Activated T-cell treated with anti-CD3 and anti-CD28 coated beads, Interleukin-2, amount 50 U/mL, for 4 hours (primary cell): ENCODE results near the gene UBR4. TPM values are rescaled to one million over a fixed set of nuclear protein-coding genes. Genes with fewer than 3 reads are reported as not detected.

Experiments
- ATAC-seq, 2 donors: fragments of 200-7000 bp; cut with Tn5 transposase; one replicate each; pipeline ENCODE4 v1.10.0; 2021
- DNase-seq: peaks from one replicate; pipeline ENCODE4 v3.0.0-alpha.2; 2020
- H3K27me3 Mint-ChIP-seq: one replicate; pipeline ENCODE4 v1.8.0; 2021; ENCODE audit warnings: low read depth, mixed read lengths
- H3K36me3 Mint-ChIP-seq: one replicate; pipeline ENCODE4 v1.8.0; 2022; ENCODE audit warnings: mixed read lengths; ENCODE audit not compliant: insufficient read depth
- H3K4me1 Mint-ChIP-seq: one replicate; pipeline ENCODE4 v1.8.0; 2021; ENCODE audit warnings: low read depth, mixed read lengths
- H3K4me3 Mint-ChIP-seq: one replicate; pipeline ENCODE4 v1.8.0; 2021; ENCODE audit warnings: mild to moderate bottlenecking, moderate library complexity, mixed read lengths
- H3K9me3 Mint-ChIP-seq: one replicate; pipeline ENCODE4 v1.8.0; 2021; ENCODE audit warnings: mixed read lengths
- total RNA-seq, 3 donors: library from RNA; stranded (reverse); gene quantifications; one replicate each; pipeline ENCODE4 v1.2.1, GENCODE V29; 2021

The UBR4 gene
- total RNA-seq, 3 donors from 2014 or later, result 102 to 123 (median 108) TPM

DNA sequence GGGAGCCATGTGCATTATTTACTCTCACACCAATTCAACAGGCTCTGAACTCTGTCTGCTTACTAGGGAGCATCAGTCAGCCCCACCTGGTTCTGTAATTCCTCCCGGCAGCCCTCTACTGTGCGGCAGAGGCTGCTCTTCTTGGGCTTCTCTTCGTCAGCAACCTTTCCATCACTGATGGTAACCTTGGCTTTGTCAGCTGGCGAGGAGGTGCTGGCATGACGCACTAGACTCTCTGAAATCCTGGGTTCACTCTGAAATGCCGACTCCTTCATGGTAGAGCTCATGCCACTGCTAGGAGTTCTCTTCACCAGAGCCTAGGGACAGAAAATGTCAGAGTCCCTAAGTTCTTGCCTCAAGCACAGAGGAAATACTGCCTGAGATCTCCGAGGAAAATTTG is 49.2 kb downstream of the UBR4 start:
- Mint-ChIP-seq H3K27me3 (no peaks in the 10 kb centered on the region), H3K36me3 (peaks cover 73% of the 10 kb centered on the region), H3K9me3 (no peaks in the 10 kb centered on the region), H3K4me3 (no peak overlapping the region), H3K4me1 (peaks cover 2% of the 10 kb centered on the region)
- no peak for ATAC-seq
- no peak for DNase-seq

DNA sequence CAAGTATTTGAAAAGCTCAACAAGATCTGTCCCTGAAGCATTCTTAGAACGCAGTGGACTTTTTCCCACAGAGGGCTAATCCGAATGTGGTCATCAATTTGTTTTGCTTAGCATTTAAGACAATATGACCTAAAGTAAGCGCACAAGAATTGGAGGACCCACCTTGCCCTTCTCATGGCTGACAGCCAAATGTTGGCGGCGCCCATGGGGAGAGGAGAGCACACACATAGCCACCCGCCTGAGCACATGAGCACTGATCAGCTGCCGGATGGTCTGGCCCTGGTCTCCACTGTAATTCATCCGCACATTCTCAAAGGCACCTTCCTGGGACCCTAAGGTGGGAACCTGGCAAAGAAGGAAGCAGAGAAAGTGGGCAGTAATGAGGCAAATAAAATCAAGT is 52.4 kb downstream of the UBR4 start:
- H3K4me1 Mint-ChIP-seq, result peaks cover 2% of the 10 kb centered on the region
- DNase-seq (no peak), ATAC-seq (no peak)
- H3K27me3 Mint-ChIP-seq, result no peaks in the 10 kb centered on the region
- H3K9me3 Mint-ChIP-seq, result no peaks in the 10 kb centered on the region
- H3K4me3 Mint-ChIP-seq, result no peak overlapping the region
- H3K36me3 Mint-ChIP-seq, result peaks cover 66% of the 10 kb centered on the region

DNA sequence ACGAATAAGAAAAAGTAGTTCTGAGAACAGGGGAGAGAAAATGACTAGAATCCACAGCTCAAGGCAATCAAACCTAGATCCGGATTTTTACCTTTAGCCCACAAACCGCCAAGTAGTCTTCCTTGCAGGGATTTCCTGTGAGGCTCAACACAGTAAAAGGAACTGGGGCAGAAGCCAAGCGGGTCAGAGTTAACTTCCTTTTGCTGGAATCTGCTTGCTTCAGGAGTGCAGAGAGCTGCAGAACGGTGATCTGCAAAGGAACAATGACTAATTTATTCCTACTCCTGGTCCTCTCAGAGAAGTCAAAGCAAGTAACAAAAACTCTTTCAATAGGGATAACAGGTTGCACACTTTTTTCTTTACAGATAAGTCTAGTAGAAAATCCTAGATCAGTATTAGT is 53.4 kb downstream of the UBR4 start:
- DNase-seq (no peak), ATAC-seq (no peak)
- Mint-ChIP-seq H3K9me3 (no peaks in the 10 kb centered on the region), H3K4me1 (peaks cover 2% of the 10 kb centered on the region), H3K27me3 (no peaks in the 10 kb centered on the region), H3K36me3 (peaks cover 66% of the 10 kb centered on the region), H3K4me3 (no peak overlapping the region)

DNA sequence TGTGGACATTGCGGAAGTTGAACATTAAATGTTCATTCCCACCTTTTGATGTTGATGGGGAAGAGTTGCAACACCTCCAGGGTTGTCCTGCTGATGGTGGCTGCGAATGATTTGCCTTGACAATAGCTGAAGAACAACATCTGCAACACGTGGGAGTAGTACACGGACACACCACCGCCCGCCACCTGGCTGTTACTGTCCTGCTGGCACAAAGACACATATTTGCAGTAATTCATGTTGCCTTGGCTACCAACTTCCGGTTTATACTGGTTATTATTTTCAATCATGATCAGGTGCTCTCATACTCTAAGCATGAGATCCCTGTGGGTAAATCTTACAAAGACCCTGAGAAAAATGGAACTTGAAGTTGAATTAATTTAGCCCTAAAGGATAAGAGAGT is 55.2 kb downstream of the UBR4 start:
- Mint-ChIP-seq H3K4me3 (no peak overlapping the region), H3K4me1 (peaks cover 2% of the 10 kb centered on the region), H3K27me3 (no peaks in the 10 kb centered on the region), H3K36me3 (peaks cover 63% of the 10 kb centered on the region), H3K9me3 (no peaks in the 10 kb centered on the region)
- no peak for DNase-seq
- ATAC-seq, result no peak

DNA sequence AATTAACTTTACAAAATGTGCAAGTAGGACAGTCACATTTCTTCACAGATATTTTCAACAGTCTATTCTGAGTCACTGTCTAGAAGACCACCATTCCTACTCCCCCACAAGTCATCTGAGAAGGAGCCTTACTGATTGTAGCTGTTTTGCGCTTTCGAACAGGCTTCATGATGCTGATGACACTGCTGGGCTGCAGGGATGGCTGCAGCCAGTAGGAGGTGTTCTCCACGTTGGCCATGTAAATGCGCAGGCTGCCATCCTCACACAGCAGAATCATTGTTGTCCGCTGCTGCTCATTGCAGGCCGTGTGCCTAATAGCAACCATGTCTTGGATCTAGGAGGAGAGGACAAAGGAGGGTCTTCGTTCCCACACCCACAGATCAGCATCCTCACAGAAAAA is 56.9 kb downstream of the UBR4 start:
- peaks cover 2% of the 10 kb centered on the region for H3K4me1 Mint-ChIP-seq
- no peaks in the 10 kb centered on the region for H3K27me3 Mint-ChIP-seq
- no peak for ATAC-seq
- H3K4me3 Mint-ChIP-seq, result no peak overlapping the region
- no peaks in the 10 kb centered on the region for H3K9me3 Mint-ChIP-seq
- DNase-seq, result no peak
- H3K36me3 Mint-ChIP-seq, result peaks cover 69% of the 10 kb centered on the region

DNA sequence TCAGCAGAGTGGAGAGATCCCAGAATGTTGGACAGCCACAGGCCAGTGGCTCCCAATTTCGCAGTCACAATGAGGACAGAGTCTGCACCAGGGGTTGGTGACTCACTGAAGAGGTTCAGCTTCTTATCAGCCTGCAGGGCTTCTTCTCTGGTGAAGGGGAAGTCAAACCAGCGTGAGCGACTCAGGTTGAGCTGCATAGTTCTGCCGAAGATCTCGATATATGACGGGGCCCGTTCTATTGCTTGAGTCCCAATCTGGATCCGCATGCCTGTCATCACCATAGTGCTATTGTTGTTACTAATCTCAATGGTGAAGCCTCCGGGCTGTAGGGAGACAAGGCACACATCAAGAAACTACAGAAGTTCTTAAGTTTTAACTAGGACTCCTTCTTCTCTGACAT is 58.5 kb downstream of the UBR4 start:
- H3K9me3 Mint-ChIP-seq, result no peaks in the 10 kb centered on the region
- peaks cover 72% of the 10 kb centered on the region for H3K36me3 Mint-ChIP-seq
- H3K4me3 Mint-ChIP-seq, result no peak overlapping the region

DNA sequence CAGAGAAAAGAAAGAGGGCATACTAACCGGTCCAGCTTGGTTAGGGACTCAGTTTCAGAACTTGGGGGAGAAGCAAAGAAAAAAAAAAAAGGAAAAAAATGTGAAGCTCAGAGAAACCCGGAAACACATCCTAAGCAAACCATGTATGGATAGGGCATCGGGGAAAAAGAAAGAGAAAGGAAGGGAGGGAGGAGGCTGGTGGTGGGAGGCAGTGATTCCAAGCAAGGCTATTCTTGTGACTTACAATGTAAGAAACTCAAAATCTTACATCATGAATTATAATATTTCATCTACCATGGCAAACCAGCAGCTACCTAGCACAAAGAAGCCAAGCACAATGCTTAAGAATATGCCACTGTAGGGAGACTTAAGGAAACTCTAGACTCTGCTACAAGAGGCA is 60.3 kb downstream of the UBR4 start:
- Mint-ChIP-seq H3K36me3 (peaks cover 77% of the 10 kb centered on the region), H3K4me3 (no peak overlapping the region), H3K9me3 (no peaks in the 10 kb centered on the region), H3K4me1 (no peaks in the 10 kb centered on the region), H3K27me3 (no peaks in the 10 kb centered on the region)
- ATAC-seq, result no peak
- DNase-seq, result no peak

More for the DNA sequence above, 58.5 kb downstream of the UBR4 start:
- H3K27me3 Mint-ChIP-seq, result no peaks in the 10 kb centered on the region
- ATAC-seq (no peak), DNase-seq (no peak)
- peaks cover 2% of the 10 kb centered on the region for H3K4me1 Mint-ChIP-seq

DNA sequence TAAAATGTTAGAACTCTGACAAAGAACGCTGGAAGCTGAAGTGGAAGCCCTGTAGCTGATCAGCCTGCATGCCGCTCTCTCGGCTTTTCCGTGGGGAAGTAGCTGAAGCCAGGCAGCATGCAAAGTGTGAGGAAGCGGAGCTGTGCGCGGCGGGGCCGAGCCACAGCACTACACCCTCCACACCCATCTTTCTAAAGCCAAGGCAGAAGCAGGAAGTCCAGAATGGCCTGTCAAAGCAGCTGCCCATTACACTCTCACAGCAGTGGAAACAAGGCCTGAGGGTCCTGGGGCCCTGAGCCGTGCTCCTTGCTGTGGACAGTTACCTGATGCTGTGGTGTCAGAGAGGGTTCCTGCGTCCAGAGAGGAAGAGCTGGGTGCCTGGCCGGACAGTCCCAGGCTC is 69.6 kb downstream of the UBR4 start:
- Mint-ChIP-seq H3K36me3 (peaks cover 76% of the 10 kb centered on the region), H3K4me3 (no peak overlapping the region), H3K9me3 (no peaks in the 10 kb centered on the region), H3K4me1 (no peaks in the 10 kb centered on the region), H3K27me3 (no peaks in the 10 kb centered on the region)
- DNase-seq, result no peak
- no peak for ATAC-seq

DNA sequence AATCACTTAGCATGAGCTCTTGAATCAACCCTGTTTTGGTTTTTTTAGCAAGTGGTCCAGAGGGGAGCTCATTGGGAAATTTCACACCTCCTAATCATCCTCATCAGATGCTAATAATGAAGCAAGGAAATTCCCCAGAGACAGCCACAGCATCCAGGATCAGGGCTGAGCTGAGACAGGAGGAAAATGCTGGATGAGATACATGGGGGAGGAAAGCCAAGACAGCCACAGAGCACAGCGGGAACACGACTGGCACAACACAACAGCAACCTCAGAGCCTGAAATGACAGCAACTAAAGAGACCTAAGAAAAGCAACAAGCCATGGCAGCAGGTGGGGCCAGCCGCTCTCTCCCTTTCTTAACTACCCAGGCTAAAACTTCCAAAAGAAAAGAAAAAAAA is 70.4 kb downstream of the UBR4 start:
- no peak for DNase-seq
- H3K36me3 Mint-ChIP-seq, result peaks cover 76% of the 10 kb centered on the region

DNA sequence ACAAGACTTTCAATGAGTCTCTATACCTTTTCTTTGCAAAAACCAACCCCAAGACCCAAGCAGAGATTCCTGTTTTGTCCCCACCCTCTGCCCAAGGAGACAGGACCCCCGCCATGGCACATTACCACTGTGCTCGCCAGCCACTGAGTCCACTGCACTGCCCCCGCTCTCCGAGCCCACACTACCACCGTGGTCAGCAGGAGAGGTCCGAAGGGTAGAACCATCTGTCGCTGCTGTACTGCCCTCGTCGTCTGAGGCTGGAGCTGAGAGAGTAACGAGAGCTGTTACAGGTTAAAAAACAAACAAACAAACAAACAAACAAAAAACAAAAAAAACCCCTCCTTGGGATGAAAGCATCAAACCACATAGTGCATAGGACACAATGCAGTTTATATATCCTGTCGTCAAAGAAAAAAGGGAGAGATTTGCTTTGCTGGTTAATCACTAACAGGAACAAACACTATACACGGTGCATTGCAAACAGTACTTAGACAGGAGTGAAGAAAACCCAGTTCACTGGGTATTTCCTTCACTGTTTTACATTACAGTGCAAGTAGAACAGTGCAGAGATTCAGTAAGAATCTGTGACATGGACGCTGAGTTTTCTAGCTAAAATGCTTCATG is 71.0 kb downstream of the UBR4 start:
- H3K9me3 Mint-ChIP-seq, result peaks cover 4% of the 10 kb centered on the region
- no peak overlapping the region for H3K4me3 Mint-ChIP-seq
- DNase-seq, result no peak
- peaks cover 77% of the 10 kb centered on the region for H3K36me3 Mint-ChIP-seq
- no peak for ATAC-seq
- H3K4me1 Mint-ChIP-seq, result no peaks in the 10 kb centered on the region
- H3K27me3 Mint-ChIP-seq, result no peaks in the 10 kb centered on the region

More for the DNA sequence above, 70.4 kb downstream of the UBR4 start:
- Mint-ChIP-seq H3K9me3 (peaks cover 4% of the 10 kb centered on the region), H3K4me3 (no peak overlapping the region), H3K27me3 (no peaks in the 10 kb centered on the region), H3K4me1 (no peaks in the 10 kb centered on the region)
- ATAC-seq, result no peak

DNA sequence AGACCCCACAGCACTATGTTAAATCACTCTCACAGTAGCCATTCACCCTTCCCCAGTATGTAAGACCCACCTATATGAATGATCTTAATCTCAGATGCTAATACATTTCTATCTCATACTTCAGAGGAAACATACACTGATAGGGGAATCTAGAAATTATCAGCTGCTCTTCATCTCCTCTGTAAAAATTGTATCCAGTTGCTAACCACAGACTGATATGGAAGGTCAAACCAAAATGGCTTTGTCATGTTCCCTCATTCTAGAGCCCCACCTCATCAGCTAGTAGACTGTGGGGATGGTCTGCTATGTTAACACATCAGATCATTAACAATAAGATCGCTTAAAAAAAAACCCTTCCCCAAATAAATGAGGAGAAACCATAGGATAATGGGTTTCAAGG is 71.7 kb downstream of the UBR4 start:
- Mint-ChIP-seq H3K4me1 (no peaks in the 10 kb centered on the region), H3K9me3 (peaks cover 5% of the 10 kb centered on the region), H3K4me3 (no peak overlapping the region), H3K36me3 (peaks cover 75% of the 10 kb centered on the region), H3K27me3 (no peaks in the 10 kb centered on the region)
- no peak for ATAC-seq
- no peak for DNase-seq

DNA sequence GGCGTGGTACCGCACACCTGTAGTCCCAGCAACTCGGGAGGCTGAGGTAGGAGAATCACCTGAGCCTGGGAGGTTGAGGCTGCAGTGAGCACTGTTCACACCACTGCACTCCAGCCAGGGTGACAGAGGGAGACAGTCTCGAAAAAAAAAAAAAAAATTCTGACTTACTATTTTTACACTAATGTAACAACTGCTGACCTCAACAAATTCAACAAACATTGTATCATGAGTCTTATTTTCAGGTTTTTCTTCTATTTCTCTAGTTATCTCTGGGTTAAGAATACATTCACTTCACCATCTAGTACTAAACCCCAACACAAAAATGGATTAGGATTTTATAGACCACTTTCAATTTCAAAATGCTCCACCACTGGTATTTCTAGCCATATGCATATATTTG is 72.9 kb downstream of the UBR4 start:
- Mint-ChIP-seq H3K9me3 (peaks cover 7% of the 10 kb centered on the region), H3K36me3 (peaks cover 80% of the 10 kb centered on the region), H3K27me3 (no peaks in the 10 kb centered on the region), H3K4me3 (no peak overlapping the region), H3K4me1 (no peaks in the 10 kb centered on the region)
- DNase-seq (no peak), ATAC-seq (no peak)

DNA sequence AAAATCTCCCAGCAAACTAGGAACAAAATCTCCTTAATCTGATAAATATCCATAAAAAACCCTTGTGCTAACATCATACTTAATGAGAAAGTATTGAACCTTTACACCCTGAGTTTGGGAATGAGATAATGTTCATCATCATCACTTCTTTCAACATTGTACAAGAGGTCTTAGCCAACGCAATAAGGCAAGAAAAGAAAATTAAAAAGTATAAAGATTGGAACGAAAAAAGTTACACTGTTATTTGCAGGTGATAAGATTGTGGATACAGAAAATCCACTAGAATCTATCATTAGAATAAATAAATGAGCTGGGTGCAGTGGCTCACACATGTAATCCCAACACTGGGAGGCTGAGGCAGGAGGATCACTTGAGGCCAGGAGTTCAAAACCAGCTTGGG is 76.7 kb downstream of the UBR4 start:
- Mint-ChIP-seq H3K4me3 (no peak overlapping the region), H3K27me3 (no peaks in the 10 kb centered on the region), H3K36me3 (peaks cover 65% of the 10 kb centered on the region), H3K4me1 (no peaks in the 10 kb centered on the region), H3K9me3 (peaks cover 7% of the 10 kb centered on the region)
- ATAC-seq (no peak), DNase-seq (no peak)

DNA sequence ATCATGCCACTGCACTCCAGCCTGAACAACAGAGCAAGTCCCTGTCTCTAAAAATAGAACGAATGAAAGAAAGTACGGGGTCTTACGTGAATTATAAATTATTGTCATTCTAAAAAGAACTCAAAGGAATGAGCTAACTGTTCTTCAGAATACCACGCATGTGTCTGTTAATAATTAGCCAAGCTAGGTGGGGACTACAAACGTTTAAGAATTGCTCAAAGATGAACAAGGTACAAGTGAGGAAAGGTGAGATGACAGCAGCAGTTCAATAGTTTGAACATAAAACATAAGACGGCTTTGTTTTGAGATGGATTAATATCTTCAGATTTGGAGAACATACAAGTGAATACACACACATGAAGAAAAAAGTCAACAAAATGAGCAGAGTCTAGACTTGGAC is 79.6 kb downstream of the UBR4 start:
- DNase-seq (no peak), ATAC-seq (no peak)
- no peaks in the 10 kb centered on the region for H3K27me3 Mint-ChIP-seq
- H3K9me3 Mint-ChIP-seq, result peaks cover 7% of the 10 kb centered on the region
- H3K36me3 Mint-ChIP-seq, result peaks cover 53% of the 10 kb centered on the region
- no peak overlapping the region for H3K4me3 Mint-ChIP-seq
- peaks cover 4% of the 10 kb centered on the region for H3K4me1 Mint-ChIP-seq

DNA sequence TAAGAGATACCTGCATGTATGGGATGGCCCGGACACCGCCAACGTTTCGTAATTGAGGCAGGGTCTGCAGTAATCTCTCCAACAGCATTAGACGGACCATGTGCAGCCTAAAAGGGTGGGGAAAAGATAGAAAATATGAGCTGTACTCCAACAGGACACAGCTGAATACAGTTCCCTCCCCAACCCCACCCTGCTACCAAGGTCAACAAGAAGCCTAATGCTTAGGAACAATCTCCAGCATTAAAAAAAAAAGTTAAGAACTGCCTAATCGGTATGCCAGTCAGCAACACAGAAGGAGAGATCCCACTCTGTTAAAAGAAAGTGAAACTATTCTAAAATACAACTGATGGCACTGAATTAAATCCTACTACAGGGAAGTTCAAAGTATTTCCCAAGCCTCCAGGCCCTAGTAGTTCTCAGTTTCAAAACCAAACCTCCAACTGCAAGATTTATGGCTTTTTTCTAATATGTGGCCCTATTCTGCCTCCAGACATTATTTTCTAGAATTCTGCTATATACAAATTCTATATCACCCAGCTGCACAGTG is 81.0 kb downstream of the UBR4 start:
- peaks cover 52% of the 10 kb centered on the region for H3K36me3 Mint-ChIP-seq
- no peaks in the 10 kb centered on the region for H3K27me3 Mint-ChIP-seq
- ATAC-seq, result no peak
- no peak overlapping the region for H3K4me3 Mint-ChIP-seq
- no peak for DNase-seq
- H3K9me3 Mint-ChIP-seq, result peaks cover 3% of the 10 kb centered on the region
- H3K4me1 Mint-ChIP-seq, result peaks cover 18% of the 10 kb centered on the region
